B cell (primary cell): ENCODE data around the gene PRKAG2. TPM values are rescaled to one million over a fixed set of nuclear protein-coding genes. Genes with fewer than 3 reads are reported as not detected.

ENCODE experiments used
- ATAC-seq: fragments of 200-7000 bp; cut with Tn5 transposase; one replicate; pipeline ENCODE4 v1.10.0; 2021; ENCODE audit warnings: low read depth, mild to moderate bottlenecking, moderate number of reproducible peaks, moderate library complexity
- CTCF ChIA-PET: fragments of 350-600 bp; sonication (Branson Sonifier 250); formaldehyde crosslinking; loops from one replicate; lab custom pipeline; 2021; ENCODE audit warnings: antibody characterized with exemption, inconsistent platforms; lab: Charles Lee
- POLR2A ChIA-PET: fragments of 350-600 bp; sonication (Branson Sonifier 250); formaldehyde crosslinking; loops from one replicate; lab custom pipeline; 2021; ENCODE audit warnings: antibody characterized with exemption; lab: Charles Lee
- DNase-seq: peaks from one replicate; pipeline ENCODE4 v3.0.0; 2013
- H2AFZ ChIP-seq: 2 replicates; pipeline ENCODE4 v1.6.1; 2012; ENCODE audit warnings: mild to moderate bottlenecking, low read depth, low read length; ENCODE audit not compliant: insufficient read depth, poor library complexity, severe bottlenecking
- H3K27ac ChIP-seq, 2 donors: 1 replicate in 1 of 2; 2 replicates in 1 of 2; pipeline ENCODE4 v1.5.1; 2012 to 2013; ENCODE audit warnings: low read length in 2 of 2, mild to moderate bottlenecking in 2 of 2, moderate library complexity in 1 of 2
- H3K27me3 ChIP-seq, 4 experiments: fragments of 200-600 bp in 1 of 4; sonication (generic) in 1 of 4; replicated peaks in 1 of 4; 1 replicate in 2 of 4; 2 replicates in 2 of 4; pipeline versions ENCODE4 v1.6.1 to v1.7.0; 2013 to 2016; ENCODE audit warnings: low read length in 3 of 4, mild to moderate bottlenecking in 2 of 4, mixed read lengths in 1 of 4, moderate library complexity in 1 of 4; ENCODE audit not compliant: insufficient read depth in 4 of 4, control insufficient read depth in 3 of 4; ENCODE audit errors: control extremely low read depth in 1 of 4
- H3K36me3 ChIP-seq, 2 experiments: replicated peaks in 1 of 2; 1 replicate in 1 of 2; 2 replicates in 1 of 2; pipeline versions ENCODE4 v1.6.1 to v1.7.1; 2013; ENCODE audit warnings: low read length in 1 of 2; ENCODE audit not compliant: insufficient read depth in 2 of 2, control insufficient read depth in 1 of 2; ENCODE audit errors: control extremely low read depth in 1 of 2, extremely low read depth in 1 of 2
- H3K4me1 ChIP-seq, 2 donors: fragments of 200-600 bp in 1 of 2; sonication (generic) in 1 of 2; 1 replicate in 1 of 2; 2 replicates in 1 of 2; pipeline versions ENCODE4 v1.5.1 to v1.6.1; 2013 to 2017; ENCODE audit warnings: low read length in 2 of 2; ENCODE audit not compliant: control insufficient read depth in 2 of 2, insufficient read depth in 2 of 2
- H3K4me2 ChIP-seq: replicated peaks from 2 replicates; pipeline ENCODE3; 2012; ENCODE audit warnings: mild to moderate bottlenecking, low read depth, low read length; ENCODE audit not compliant: poor library complexity, severe bottlenecking
- H3K4me3 ChIP-seq, 5 experiments: fragments of 200-600 bp in 1 of 5; sonication (generic) in 1 of 5; 1 replicate in 3 of 5; 2 replicates in 2 of 5; pipeline versions ENCODE4 v1.5.1 to v1.7.0; 2011 to 2016; ENCODE audit warnings: low read length in 4 of 5, mild to moderate bottlenecking in 4 of 5, low read depth in 2 of 5, control low read depth in 1 of 5, moderate library complexity in 1 of 5; ENCODE audit not compliant: insufficient read depth in 1 of 5; ENCODE audit errors: control extremely low read depth in 1 of 5, extremely low read depth in 1 of 5
- H3K79me2 ChIP-seq: fragments of 200-600 bp; sonication (generic); one replicate; pipeline ENCODE4 v1.6.0; 2016; ENCODE audit warnings: low read length; ENCODE audit not compliant: control insufficient read depth, insufficient read depth
- H3K9ac ChIP-seq: fragments of 200-600 bp; sonication (generic); 2 replicates; pipeline ENCODE4 v1.6.1; 2017; ENCODE audit warnings: mild to moderate bottlenecking, low read length, moderate library complexity
- H3K9me3 ChIP-seq, 3 donors: one replicate each; pipeline versions ENCODE4 v1.6.1 to v1.7.1; 2013; ENCODE audit warnings: low read length in 2 of 3; ENCODE audit not compliant: control insufficient read depth in 2 of 3, insufficient read depth in 1 of 3; ENCODE audit errors: control extremely low read depth in 1 of 3
- H4K20me1 ChIP-seq: 2 replicates; pipeline ENCODE4 v1.6.0; 2012; ENCODE audit warnings: mild to moderate bottlenecking, low read length; ENCODE audit not compliant: insufficient read depth, control insufficient read depth, poor library complexity, severe bottlenecking
- H3K27ac Mint-ChIP-seq: one replicate; pipeline ENCODE4 v1.8.0; 2021; ENCODE audit warnings: mixed read lengths
- H3K27me3 Mint-ChIP-seq: one replicate; pipeline ENCODE4 v1.8.0; 2021; ENCODE audit warnings: mixed read lengths
- H3K4me1 Mint-ChIP-seq: one replicate; pipeline ENCODE4 v1.8.0; 2021; ENCODE audit warnings: mixed read lengths
- H3K4me3 Mint-ChIP-seq: one replicate; pipeline ENCODE4 v1.8.0; 2021; ENCODE audit warnings: mixed read lengths
- H3K9me3 Mint-ChIP-seq: one replicate; pipeline ENCODE4 v1.8.0; 2022; ENCODE audit warnings: mixed read lengths; ENCODE audit not compliant: insufficient read depth
- CTCF ChIP-seq: fragments of 200-600 bp; IDR thresholded peaks from one replicate; pipeline ENCODE4 v1.8.0; 2022; ENCODE audit warnings: antibody characterized with exemption, mild to moderate bottlenecking
- EZH2 ChIP-seq: IDR thresholded peaks from 2 replicates; pipeline ENCODE4 v1.6.1; 2012; ENCODE audit warnings: borderline replicate concordance, low read depth, mild to moderate bottlenecking, moderate library complexity, low read length; ENCODE audit not compliant: insufficient read depth, poor library complexity, severe bottlenecking
- whole genome bisulfite sequencing: methylation state at CpG from one replicate; pipeline ENCODE4 v1.1.5; 2013; ENCODE audit warnings: missing lambda C conversion rate; ENCODE audit not compliant: insufficient coverage; 5-methylcytosine and 5-hydroxymethylcytosine counted together
- intact Hi-C: fragments of 100-400 bp; cut with micrococcal nuclease; formaldehyde crosslinking; loops from one replicate; pipeline ENCODE4 v1.10.0; 2022
- polyA plus RNA-seq: library from polyadenylated mRNA; depleted of rRNA; stranded (reverse); fragments of >200 nt; gene quantifications from 2 replicates; pipeline ENCODE4 v1.2.3, GENCODE V29; 2012
- total RNA-seq, 2 donors: library from RNA; stranded (reverse); fragments of 120-200 nt in 1 of 2; gene quantifications; 1 replicate in 1 of 2; 2 replicates in 1 of 2; pipeline versions ENCODE4 v1.2.3 to v1.2.4, GENCODE V29; 2013 to 2022

PRKAG2 gene
- total and polyA plus RNA-seq, 2 donors (not counting 1 experiment from before 2014, with no cell fraction given): 22.1 to 56.3 TPM

GRCh38 chr7:151856516-151856915 lies 20.4 kb downstream of the PRKAG2 start:
- H3K27me3 ChIP-seq: no peaks in the 10 kb centered on the region
- no peaks in the 10 kb centered on the region for H3K9me3 ChIP-seq
- CTCF ChIA-PET: no interaction called here
- peaks cover 64% of the 10 kb centered on the region for H4K20me1 ChIP-seq
- TF ChIP-seq EZH2: no peak
- no peak for TF ChIP-seq CTCF
- Mint-ChIP-seq H3K27me3 (no peaks in the 10 kb centered on the region), H3K4me1 (peaks cover 15% of the 10 kb centered on the region), H3K9me3 (no peaks in the 10 kb centered on the region), H3K27ac (no peak overlapping the region), H3K4me3 (no peak overlapping the region)
- WGBS: 97% methylated on average over 10 of the region's 16 CpGs
- ATAC-seq (no peak), DNase-seq (no peak)
- H3K27ac ChIP-seq: no peak overlapping the region
- H2AFZ ChIP-seq: no peak overlapping the region
- H3K9ac ChIP-seq: no peak overlapping the region
- H3K4me2 ChIP-seq: no peak overlapping the region
- H3K4me1 ChIP-seq: peaks cover 5 to 7% of the 10 kb centered on the region in 2 donors
- no peak overlapping the region for H3K4me3 ChIP-seq
- H3K36me3 ChIP-seq: peaks cover 0 to 2% of the 10 kb centered on the region in 2 experiments
- H3K79me2 ChIP-seq: peaks cover 49% of the 10 kb centered on the region
- intact Hi-C loops: no loop called here
- POLR2A ChIA-PET: no interaction called here

DNA sequence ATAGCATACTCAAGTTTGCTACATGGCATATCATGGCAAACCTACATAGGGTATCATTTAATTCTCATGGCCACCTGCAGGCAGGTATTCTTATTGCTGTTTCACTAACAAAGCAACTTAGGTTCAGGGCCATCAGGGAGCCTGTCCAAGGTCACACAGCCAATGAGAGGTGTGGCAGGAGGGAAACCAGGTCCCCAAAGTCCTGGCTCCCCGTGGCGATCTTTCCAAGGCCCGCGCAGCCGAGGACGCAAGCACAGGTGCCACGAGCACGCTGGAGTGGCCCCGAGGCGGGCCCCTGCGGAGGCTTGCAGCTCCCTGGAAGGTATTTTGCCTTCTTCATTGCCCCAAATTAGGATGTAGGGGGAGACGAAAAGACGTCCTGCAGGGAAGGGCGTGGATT lies 20.8 kb downstream of the PRKAG2 start:
- no peak for ATAC-seq
- no peaks in the 10 kb centered on the region for H3K27me3 Mint-ChIP-seq
- H3K4me3 Mint-ChIP-seq: no peak overlapping the region
- no peak for DNase-seq
- Histone ChIP-seq H3K27me3 (no peaks in the 10 kb centered on the region), H4K20me1 (peaks cover 60% of the 10 kb centered on the region), H3K27ac (no peak overlapping the region), H3K4me2 (no peak overlapping the region), H3K9me3 (no peaks in the 10 kb centered on the region), H3K4me3 (no peak overlapping the region), H3K9ac (no peak overlapping the region), H3K4me1 (peaks cover 6 to 11% of the 10 kb centered on the region in 2 donors), H3K79me2 (peaks cover 44% of the 10 kb centered on the region), H3K36me3 (peaks cover 0 to 2% of the 10 kb centered on the region in 2 experiments), H2AFZ (no peak overlapping the region)
- intact Hi-C loops: no loop called here
- 100% methylated on average over 13 of the region's 14 CpGs for WGBS
- no peak for TF ChIP-seq CTCF
- TF ChIP-seq EZH2: no peak
- ChIA-PET CTCF (no interaction called here), POLR2A (no interaction called here)
- peaks cover 19% of the 10 kb centered on the region for H3K4me1 Mint-ChIP-seq
- H3K9me3 Mint-ChIP-seq: no peaks in the 10 kb centered on the region
- H3K27ac Mint-ChIP-seq: no peak overlapping the region
